ENCODE data around the gene TP53I13.

- TF ChIP-seq EP300 (IDR thresholded peaks at IDR 0.05) (no peak), POLR2A (IDR thresholded peaks at IDR 0.05) (no peak), CTCF (IDR thresholded peaks at IDR 0.05) (no peak), POLR2AphosphoS5 (IDR thresholded peaks at IDR 0.05) (no peak)
Measured at GRCh38 chr17:29577385-29578211, 9.1 kb downstream of the TP53I13 start.

Measured in suprapubic skin (tissue), 4 donors.